NCI-H526 (cell line): Measurements from ENCODE around the gene SH3BP2.

Experiments used
- DNase-seq, 2 experiments: peaks; one replicate each; lab custom pipeline; 2025; lab: John Stamatoyannopoulos, UW

The SH3BP2 gene

DNA sequence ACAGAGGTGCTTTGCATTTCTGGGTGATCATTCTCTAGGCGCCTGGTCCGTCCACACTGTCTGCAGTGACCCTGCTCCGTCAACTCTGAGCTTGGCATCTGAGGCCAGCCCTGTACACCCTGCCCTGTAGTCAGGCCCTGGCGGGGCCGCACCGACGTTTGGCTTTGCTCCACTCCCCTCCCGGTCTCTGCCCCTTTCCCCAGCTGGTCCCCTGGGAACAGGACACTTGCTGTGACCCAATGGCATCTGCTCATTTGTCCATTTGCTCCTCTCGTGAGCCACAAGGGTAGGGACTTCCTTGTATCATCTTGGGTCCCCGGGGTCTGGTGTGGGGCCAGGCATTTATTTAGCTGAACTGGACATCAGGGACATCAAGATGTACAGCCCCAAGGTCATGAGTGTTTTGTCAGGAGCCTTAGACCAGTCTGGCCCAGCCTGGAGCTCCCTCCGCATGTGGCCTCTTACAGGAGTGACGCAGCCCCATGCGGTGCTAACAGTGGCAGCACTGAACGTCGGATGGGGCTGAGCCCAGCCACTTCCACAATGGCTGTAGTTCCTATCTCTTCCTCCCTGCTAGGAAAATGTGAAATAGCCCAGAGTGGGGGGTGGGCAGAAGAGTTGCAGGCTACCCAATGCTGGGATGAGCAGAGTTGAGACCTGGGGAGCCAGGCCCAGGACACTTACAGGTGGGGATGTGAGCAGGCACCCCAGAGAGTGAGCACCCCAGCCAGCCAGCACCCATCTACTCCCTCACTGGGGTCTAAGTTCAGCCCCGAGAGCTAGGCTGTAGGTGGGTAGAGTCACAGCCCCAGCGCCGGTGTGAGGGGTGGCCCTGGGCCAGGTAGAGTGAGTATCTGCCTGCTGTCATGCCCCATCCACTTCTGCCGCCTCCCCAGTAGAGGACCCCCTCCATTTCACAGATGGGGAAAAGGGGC, 2.0 kb upstream of the SH3BP2 start:
- no peak for DNase-seq

DNA sequence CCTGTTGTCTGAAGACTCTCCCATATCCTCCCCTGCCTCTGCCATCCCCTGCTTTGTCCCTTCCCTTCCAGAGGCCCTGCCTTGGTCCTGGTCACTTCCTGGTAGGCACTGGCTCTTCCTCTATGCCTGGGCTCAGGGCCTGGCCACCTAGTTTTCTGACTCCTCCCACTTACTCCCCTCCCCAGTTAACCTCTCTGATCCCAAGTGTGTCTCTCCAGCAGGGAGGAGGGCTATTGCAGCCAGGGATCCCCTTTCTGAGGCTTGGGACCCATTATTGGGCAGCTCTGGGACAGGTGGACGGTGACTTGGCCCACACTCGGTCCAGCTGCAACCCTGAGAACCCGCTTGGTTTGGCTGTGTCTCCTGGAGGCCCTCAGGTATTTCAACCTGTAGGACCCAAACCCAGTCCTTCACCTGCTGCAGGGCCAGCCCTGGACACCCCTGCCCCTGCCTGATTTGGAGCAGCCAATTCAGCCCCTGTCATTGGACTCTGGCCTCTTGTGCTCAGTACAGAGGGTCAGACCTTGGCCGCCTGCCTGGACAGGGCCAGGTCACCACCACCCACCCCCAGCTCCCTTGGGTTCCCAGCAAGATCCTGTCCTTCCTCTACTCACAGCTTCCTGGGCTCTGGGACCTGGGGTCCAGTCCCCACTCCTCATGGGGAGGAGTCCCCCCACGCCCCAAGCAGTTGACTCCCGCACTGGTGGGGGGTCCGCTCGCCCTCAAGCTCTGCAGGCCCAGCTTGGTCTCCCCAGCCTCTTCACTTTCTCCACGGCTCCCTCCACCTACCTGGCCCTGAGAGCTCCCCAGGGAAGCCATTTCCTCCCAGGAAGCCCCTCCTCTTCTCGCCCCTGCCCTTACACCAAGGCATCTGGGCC, 1.1 kb upstream of the SH3BP2 start:
- no peak for DNase-seq

DNA sequence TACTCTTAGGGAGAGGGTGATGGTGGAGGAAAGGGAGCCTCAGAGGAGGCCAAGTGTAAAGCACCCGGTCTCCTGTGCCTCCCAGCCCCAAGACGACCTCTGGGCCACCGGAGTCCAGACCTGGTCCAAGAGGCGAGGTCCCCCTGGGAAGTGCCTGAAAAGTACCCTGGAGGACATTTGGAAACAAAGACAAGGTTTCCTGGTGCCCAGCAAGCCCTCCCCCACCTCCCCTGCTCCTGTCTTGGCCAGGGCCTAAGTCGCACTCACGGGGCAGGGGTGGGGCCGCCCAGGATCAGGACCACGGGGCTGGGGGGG, 532 bp upstream of the SH3BP2 start:
- DNase-seq = no peak

DNA sequence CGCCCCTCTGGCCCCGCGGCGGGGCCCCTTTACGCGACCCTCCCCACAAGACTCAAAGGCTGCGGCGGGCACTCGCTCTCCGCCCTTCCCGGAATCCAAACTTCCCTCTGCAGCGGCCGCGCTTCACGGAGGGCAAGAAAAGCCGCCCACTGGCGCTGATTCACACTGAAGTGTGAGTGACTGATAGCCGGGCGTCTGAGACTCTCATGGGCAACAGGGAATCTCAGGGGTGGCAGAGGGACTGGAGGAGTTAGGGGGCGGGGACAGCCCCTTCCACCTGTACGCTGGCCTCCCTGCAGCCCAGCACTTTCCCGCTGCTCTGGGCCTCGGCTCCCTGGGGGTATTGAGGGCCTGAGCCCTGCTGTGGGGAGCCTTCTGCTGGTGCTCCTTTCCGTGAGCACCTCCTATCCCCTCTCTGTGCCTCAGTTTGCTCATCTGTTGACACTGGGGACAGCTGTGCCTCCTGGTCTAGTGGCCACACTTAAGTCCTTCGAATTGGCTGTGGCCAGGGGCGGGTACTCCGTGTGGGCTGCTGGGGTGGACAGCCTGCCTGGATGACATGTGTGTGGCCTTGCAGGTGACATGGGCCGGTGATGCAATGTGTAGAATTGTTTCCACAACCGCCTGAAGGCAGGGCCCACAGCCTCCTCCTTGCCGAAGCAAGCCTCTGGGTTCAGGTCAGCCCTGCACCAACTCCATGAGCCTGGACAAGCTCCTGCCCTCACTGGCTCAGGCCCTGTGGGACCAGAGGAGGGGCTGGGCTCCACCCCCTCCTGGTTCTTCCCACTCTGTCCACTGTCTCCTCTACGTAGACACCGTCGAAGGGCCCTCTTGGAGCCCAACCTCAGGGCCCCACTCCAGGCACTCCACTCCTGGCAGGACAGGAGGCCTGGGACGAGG, 951 bp downstream of the SH3BP2 start:
- DNase-seq = peak in 1 of 2 experiments; percentile 32

DNA sequence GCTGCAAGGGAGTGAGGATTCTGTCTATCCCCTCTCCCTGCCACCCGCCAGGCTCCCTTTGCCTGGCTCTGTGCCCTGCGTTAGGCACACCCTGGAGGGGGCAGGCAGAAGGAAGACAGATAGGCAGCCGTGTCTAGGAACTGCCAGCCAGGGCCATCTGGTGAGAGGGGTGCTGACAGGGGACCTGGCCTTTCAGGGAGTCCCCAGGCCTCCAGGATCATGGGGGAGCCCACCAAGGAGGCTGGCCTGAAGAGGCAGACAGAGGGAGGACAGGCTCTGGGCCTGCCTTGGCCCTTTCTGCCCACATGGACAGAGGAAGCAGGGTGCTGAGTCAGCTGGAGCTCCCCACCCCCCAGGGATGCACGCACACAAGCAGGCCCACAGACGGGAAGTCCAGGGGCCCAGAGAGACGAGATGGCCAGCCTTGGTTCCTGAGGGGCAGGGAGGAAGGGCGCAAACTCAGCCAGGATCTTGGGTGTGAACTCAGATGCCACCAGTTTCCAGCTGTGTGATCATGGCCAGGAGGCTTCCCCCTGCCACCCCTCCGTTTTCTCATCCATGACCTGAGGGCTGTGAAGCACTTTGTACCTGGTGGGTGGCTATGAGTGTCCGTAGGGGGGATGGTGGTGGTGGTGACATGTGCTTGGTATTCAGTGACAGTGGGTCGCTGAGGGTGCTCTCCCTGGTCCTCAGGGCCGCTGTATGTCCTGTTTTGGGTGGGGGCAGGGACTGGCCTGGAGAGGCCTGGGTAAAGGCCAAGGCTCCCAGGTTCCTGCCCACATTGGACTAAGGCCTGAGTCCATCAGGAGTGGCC, 1.8 kb downstream of the SH3BP2 start:
- no peak for DNase-seq

DNA sequence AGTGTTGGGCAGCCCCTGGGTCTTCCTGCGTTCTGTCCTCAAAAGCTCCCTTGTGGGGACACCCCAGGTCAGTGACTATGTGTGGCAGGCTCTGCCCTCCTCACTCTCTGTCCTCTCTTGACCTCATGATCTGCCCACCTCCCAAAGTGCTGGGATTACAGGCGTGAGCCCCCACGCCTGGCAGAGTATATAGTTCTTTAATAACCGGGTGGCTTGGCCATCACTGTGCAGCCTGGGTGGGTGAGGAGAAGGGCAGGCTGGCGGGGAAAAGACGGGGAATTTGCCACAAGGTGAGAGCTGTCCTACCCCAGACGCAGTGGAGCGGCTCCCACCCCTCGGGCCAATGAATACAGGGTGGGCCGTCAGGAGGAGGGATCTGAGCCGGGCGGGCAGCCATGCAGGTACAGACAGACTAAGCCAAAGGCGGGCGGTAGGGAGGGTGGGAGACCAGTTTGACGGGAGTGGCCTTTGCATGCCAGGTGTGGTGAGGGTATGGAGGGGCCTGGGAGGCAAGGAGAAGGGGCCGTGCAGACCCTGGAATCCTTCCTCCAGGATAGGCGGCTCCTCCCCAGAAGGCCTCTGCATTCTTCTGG, 2.5 kb downstream of the SH3BP2 start:
- no peak for DNase-seq

- no peak for DNase-seq
Observed at GRCh38 chr4:2795893-2796848, 3.3 kb downstream of the SH3BP2 start.

GRCh38 chr4:2796849-2797544, 4.1 kb downstream of the SH3BP2 start:
- DNase-seq = no peak

- no peak for DNase-seq
Observed at GRCh38 chr4:2797545-2798305, 4.8 kb downstream of the SH3BP2 start.

DNA sequence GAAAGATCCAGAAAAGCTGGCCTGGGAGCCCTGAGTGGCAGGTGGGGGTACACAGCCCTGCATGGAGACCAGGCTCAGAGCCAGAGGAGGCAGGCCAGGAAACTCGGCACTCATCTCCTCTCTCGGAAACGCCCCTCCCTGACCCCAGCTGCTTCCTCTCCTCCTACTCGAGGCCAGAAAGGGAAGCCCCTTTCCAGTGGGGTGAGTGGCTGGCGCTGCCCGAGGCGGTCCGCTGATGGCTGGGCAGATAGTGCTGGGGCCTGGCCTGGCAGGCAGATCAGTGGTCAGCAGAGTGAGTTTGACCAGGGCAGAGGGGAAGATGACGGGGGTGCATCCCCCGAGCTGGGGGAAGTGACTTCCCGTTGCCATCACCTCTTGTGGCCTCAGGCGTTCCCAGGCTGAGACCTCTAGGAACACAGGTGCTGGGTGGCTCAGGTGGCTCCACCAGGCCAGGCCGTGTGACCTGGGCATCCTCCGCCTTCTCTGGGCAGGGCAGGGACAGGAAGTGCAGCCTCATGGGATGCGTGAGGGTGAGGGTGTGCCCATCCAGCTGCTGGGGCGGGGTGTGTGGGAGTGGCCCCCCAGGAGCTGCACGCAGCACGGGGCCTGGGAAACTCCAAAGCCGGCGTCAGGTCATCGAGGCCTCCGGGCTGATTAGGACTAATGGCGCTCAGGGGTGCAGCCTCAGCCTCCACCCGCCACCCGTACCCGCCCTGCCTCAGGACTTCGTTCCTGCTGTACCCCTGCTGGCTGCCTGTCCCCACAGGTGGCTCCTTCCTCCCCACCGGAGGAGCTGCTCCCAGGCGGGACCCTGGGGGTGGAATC, 5.7 kb downstream of the SH3BP2 start:
- no peak for DNase-seq

DNA sequence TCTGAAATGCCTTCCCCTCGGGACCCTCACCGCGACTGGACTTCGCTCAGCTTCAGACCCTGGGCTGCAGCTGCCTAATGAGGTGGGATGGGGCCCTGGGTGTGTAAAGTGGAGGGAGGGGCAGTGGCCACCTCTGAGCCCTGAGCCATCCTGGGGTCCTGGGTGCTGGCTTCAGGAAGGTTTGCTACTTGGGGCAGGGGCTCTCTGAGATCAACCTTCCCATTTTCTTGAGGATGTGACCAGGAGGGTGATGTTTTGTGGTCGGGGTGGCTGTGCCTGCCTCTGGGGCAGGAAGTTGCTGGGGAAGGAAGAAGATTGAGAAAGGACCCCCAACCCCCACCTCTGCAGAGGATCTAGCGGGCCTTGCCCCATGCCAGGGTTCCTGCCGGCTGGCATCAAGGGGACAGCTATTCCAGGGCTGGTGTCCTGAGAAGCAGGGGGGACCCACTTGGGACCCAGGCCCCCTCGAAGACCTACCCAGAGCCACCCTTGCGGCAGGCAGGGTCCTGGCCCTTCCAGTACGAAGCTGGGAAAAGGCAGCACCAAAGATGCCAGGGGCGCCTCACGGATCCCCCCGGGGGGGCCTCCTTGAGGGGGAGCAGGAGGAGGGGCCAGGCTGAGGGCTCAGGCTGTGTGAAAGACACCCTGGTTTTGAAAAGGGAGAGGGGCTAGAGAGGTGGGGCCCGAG, 6.5 kb downstream of the SH3BP2 start:
- no peak for DNase-seq

DNA sequence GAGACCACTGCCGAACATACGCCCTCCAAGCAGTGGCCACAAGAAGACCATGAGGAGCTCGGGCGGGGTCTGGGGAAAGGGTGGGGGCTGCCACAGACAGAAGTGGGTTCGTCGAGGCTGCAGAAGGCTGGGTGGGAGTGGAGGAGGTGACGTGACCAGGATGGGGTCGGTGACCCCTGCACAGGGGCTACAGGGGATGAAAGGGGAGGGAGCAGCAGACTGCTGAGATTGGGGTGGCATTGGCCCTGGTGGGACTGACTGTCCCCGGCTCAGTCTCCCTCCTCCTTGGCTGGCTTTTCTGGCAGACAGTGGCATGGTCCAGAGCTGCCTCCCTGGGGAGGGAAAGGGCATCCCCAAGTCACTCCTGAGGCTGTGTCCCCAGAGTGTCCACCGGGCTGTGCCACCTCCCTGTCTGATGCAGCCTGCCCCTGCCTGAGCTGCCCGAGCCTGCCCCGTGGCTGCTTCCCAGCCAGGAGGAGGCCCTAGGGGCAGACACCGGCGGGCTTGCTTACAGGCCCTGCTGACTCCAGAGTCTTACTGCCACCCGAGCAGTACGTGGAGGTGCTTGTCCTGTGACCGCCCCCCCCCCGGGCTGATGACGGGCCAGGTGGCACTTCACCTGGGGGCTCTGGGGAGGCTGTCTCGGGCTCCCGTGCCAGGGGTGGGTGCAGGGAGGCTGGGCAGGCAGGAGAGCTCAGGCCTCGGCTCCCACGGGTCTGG, 7.2 kb downstream of the SH3BP2 start:
- no peak for DNase-seq

- no peak for DNase-seq
Observed at GRCh38 chr4:2800691-2801596, 8.1 kb downstream of the SH3BP2 start.

DNA sequence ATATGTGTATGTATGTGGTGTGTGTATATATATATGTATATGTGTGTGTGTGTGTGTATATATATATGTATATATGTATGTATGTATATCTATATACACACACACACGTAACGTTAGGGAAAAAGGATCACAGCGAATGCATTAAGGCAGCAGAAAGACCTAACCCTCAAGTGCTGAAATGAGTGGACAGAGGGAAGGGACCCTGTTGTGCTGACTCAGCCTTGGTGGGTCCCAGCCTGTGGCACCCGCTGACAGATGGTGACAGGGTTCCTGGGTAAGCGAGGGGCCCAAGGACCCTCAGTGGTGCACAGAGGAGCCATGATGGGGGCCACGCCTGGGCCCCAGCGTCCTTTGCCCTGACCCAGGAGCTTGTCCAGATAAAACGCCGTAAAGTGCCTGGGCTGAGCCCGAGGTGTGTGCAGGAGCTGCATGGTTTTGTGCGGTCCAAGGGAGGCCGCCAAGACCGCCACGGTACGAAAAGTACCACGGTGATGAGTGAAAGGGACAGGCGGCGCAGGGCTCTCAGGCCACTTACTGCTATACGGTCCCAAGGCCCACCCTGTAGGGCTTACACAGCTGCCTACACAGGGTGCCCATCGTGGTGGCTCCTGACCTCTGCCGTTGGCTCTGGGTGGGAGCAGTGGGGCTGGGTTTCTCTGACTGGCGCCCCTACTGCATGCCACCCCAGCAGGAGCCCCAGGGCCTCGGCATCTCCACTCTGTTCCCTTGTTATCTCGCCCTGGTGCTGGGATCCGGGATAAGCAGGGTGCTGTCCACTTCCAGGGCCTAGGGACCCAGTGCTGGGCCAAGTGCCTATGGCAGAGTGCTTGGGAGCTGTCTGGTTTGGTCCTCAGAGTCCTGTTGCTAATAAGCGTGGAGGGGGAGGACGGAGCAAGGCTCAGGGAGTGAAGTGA, 10.0 kb downstream of the SH3BP2 start:
- no peak for DNase-seq
